DND-41 (cell line): ENCODE results near the gene EPHB1.

Experiments
- EZH2 ChIP-seq: IDR thresholded peaks from 3 replicates; pipeline ENCODE4 v1.6.1; 2012; ENCODE audit warnings: borderline replicate concordance, low read depth, mild to moderate bottlenecking, moderate library complexity, low read length, inconsistent platforms; ENCODE audit not compliant: severe bottlenecking
- TF ChIP-seq, protein P1 (sequence below): IDR thresholded peaks from 2 replicates; pipeline ENCODE4 v1.5.1; 2012; ENCODE audit warnings: borderline replicate concordance, low read length, moderate library complexity, mild to moderate bottlenecking; ENCODE audit not compliant: poor library complexity, severe bottlenecking; ENCODE audit errors: extremely low read depth

- TF ChIP-seq, protein P1, sequence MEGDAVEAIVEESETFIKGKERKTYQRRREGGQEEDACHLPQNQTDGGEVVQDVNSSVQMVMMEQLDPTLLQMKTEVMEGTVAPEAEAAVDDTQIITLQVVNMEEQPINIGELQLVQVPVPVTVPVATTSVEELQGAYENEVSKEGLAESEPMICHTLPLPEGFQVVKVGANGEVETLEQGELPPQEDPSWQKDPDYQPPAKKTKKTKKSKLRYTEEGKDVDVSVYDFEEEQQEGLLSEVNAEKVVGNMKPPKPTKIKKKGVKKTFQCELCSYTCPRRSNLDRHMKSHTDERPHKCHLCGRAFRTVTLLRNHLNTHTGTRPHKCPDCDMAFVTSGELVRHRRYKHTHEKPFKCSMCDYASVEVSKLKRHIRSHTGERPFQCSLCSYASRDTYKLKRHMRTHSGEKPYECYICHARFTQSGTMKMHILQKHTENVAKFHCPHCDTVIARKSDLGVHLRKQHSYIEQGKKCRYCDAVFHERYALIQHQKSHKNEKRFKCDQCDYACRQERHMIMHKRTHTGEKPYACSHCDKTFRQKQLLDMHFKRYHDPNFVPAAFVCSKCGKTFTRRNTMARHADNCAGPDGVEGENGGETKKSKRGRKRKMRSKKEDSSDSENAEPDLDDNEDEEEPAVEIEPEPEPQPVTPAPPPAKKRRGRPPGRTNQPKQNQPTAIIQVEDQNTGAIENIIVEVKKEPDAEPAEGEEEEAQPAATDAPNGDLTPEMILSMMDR = no peak
- TF ChIP-seq EZH2 = no peak
Observed at GRCh38 chr3:135166266-135166825, 371.3 kb downstream of the EPHB1 start.
